Natural killer cell treated with Interleukin-12 subunit alpha and Interleukin-12 subunit beta and Interleukin-15 and Interleukin-18, amount 100 ng/mL, for 72 hours (primary cell): Measurements from ENCODE around the gene RRP7A. TPM values are rescaled to one million over a fixed set of nuclear protein-coding genes. Genes with fewer than 3 reads are reported as not detected.
A peak's percentile ranks its signal among the peaks of the same experiment; 100 is the strongest.
"Not testable (repeated sequence)": the region's sequence is repeated elsewhere in the genome, so short reads cannot be mapped to it uniquely, and the experiment has no call there.

Experiments
- ATAC-seq, 2 donors: fragments of 150-1000 bp; cut with Tn5 transposase in 1 of 2; sonication (Bioruptor Pico), chemical (Tn5 transposase) in 1 of 2; 2 replicates each; pipeline ENCODE4 v1.10.0; 2021
- DNase-seq: peaks from one replicate; pipeline ENCODE4 v3.0.0; 2022; ENCODE audit warnings: low spot score
- H3K27ac Mint-ChIP-seq, 2 donors: 1 replicate in 1 of 2; 2 replicates in 1 of 2; pipeline ENCODE4 v1.8.0; 2022; ENCODE audit warnings: mixed read lengths in 2 of 2, mild to moderate bottlenecking in 1 of 2, moderate library complexity in 1 of 2
- H3K27me3 Mint-ChIP-seq, 2 donors: 1 replicate in 1 of 2; 2 replicates in 1 of 2; pipeline ENCODE4 v1.8.0; 2022; ENCODE audit warnings: mixed read lengths in 2 of 2
- H3K36me3 Mint-ChIP-seq: one replicate; pipeline ENCODE4 v1.8.0; 2022; ENCODE audit warnings: mixed read lengths
- H3K4me1 Mint-ChIP-seq, 2 donors: 1 replicate in 1 of 2; 2 replicates in 1 of 2; pipeline ENCODE4 v1.8.0; 2022; ENCODE audit warnings: low read depth in 2 of 2, mixed read lengths in 2 of 2, mild to moderate bottlenecking in 1 of 2
- H3K4me3 Mint-ChIP-seq: one replicate; pipeline ENCODE4 v1.8.0; 2022; ENCODE audit warnings: mixed read lengths
- H3K9me3 Mint-ChIP-seq: 2 replicates; pipeline ENCODE4 v1.8.0; 2022; ENCODE audit warnings: mixed read lengths
- total RNA-seq, 2 donors: library from RNA; stranded (reverse); gene quantifications; one replicate each; pipeline ENCODE4 v1.2.3, GENCODE V29; 2022

Gene RRP7A
- 100 to 1,000 TPM in 1 of 2 donors, 10 to 100 TPM in 1; 81.8 to 119 TPM for total RNA-seq

GRCh38 chr22:42519525-42520401 is at the start of gene RRP7A:
RRP7A (minus strand) TSS chr22:42519796; CDS start chr22:42519786, 10 bp downstream.
- Mint-ChIP-seq H3K4me3 (peak within 1 kb of the TSS; percentile 97), H3K36me3 (peaks cover 6% of the 10 kb centered on the region), H3K27ac (peak within 1 kb of the TSS; percentile 86 to 94), H3K9me3 (no peaks in the 10 kb centered on the region), H3K4me1 (peaks cover 12 to 13% of the 10 kb centered on the region in 2 donors), H3K27me3 (no peaks in the 10 kb centered on the region)
- DNase-seq (peak; percentile 85), ATAC-seq (peak; percentile 94 to 98)

GRCh38 chr22:42567950-42568349 is 48.4 kb upstream of the RRP7A start:
- H3K4me1 Mint-ChIP-seq, H3K9me3 Mint-ChIP-seq, H3K4me3 Mint-ChIP-seq, ATAC-seq, H3K27ac Mint-ChIP-seq, H3K36me3 Mint-ChIP-seq, DNase-seq, H3K27me3 Mint-ChIP-seq: not testable (repeated sequence)

GRCh38 chr22:42565956-42566355 is 46.4 kb upstream of the RRP7A start:
- no peak overlapping the region for H3K4me3 Mint-ChIP-seq
- no peak overlapping the region for H3K27ac Mint-ChIP-seq
- no peaks in the 10 kb centered on the region for H3K27me3 Mint-ChIP-seq
- ATAC-seq, result no peak
- no peaks in the 10 kb centered on the region for H3K9me3 Mint-ChIP-seq
- no peaks in the 10 kb centered on the region for H3K36me3 Mint-ChIP-seq
- peaks cover 0 to 2% of the 10 kb centered on the region in 2 donors for H3K4me1 Mint-ChIP-seq
- DNase-seq, result no peak

- DNase-seq, result no peak
- Mint-ChIP-seq H3K4me1 (peaks cover 0 to 2% of the 10 kb centered on the region in 2 donors), H3K27me3 (no peaks in the 10 kb centered on the region), H3K36me3 (no peaks in the 10 kb centered on the region), H3K27ac (no peak overlapping the region), H3K9me3 (no peaks in the 10 kb centered on the region), H3K4me3 (no peak overlapping the region)
- no peak for ATAC-seq
These were observed 45.1 kb upstream of the RRP7A start for GRCh38 chr22:42564699-42565098.

- not testable (repeated sequence) for H3K4me3 Mint-ChIP-seq, H3K4me1 Mint-ChIP-seq, H3K27me3 Mint-ChIP-seq, H3K9me3 Mint-ChIP-seq, DNase-seq, ATAC-seq, H3K36me3 Mint-ChIP-seq, H3K27ac Mint-ChIP-seq
These were observed 44.3 kb upstream of the RRP7A start for GRCh38 chr22:42563943-42564342.

- peaks cover 0 to 2% of the 10 kb centered on the region in 2 donors for H3K4me1 Mint-ChIP-seq
- DNase-seq (no peak), ATAC-seq (no peak)
- no peaks in the 10 kb centered on the region for H3K36me3 Mint-ChIP-seq
- no peaks in the 10 kb centered on the region for H3K27me3 Mint-ChIP-seq
- H3K9me3 Mint-ChIP-seq, result no peaks in the 10 kb centered on the region
- no peak overlapping the region for H3K27ac Mint-ChIP-seq
- no peak overlapping the region for H3K4me3 Mint-ChIP-seq
These were observed 43.1 kb upstream of the RRP7A start for GRCh38 chr22:42562684-42563083.

- Mint-ChIP-seq H3K9me3 (no peaks in the 10 kb centered on the region), H3K27ac (no peak overlapping the region), H3K4me3 (no peak overlapping the region), H3K36me3 (no peaks in the 10 kb centered on the region), H3K27me3 (no peaks in the 10 kb centered on the region), H3K4me1 (peaks cover 0 to 2% of the 10 kb centered on the region in 2 donors)
- ATAC-seq, result no peak
- DNase-seq, result no peak
These were observed 42.7 kb upstream of the RRP7A start for GRCh38 chr22:42562279-42562678.

- H3K27ac Mint-ChIP-seq, result no peak overlapping the region
- no peak for ATAC-seq
- H3K4me3 Mint-ChIP-seq, result no peak overlapping the region
- H3K4me1 Mint-ChIP-seq, result peaks cover 0 to 2% of the 10 kb centered on the region in 2 donors
- no peak for DNase-seq
- H3K36me3 Mint-ChIP-seq, result no peaks in the 10 kb centered on the region
- H3K27me3 Mint-ChIP-seq, result no peaks in the 10 kb centered on the region
- H3K9me3 Mint-ChIP-seq, result no peaks in the 10 kb centered on the region
These were observed 42.3 kb upstream of the RRP7A start for GRCh38 chr22:42561856-42562255.

- Mint-ChIP-seq H3K36me3 (no peaks in the 10 kb centered on the region), H3K4me3 (no peak overlapping the region), H3K9me3 (no peaks in the 10 kb centered on the region), H3K27me3 (no peaks in the 10 kb centered on the region), H3K27ac (no peak overlapping the region), H3K4me1 (peaks cover 0 to 2% of the 10 kb centered on the region in 2 donors)
- no peak for DNase-seq
- peak in 1 of 2 donors; percentile 25 for ATAC-seq
These were observed 41.2 kb upstream of the RRP7A start for GRCh38 chr22:42560781-42561180.

GRCh38 chr22:42560381-42560780 is 40.8 kb upstream of the RRP7A start:
- no peaks in the 10 kb centered on the region for H3K9me3 Mint-ChIP-seq
- H3K27ac Mint-ChIP-seq, result no peak overlapping the region
- no peak for ATAC-seq
- H3K4me3 Mint-ChIP-seq, result no peak overlapping the region
- H3K27me3 Mint-ChIP-seq, result no peaks in the 10 kb centered on the region
- no peaks in the 10 kb centered on the region for H3K36me3 Mint-ChIP-seq
- no peak for DNase-seq
- H3K4me1 Mint-ChIP-seq, result peaks cover 0 to 2% of the 10 kb centered on the region in 2 donors

- Mint-ChIP-seq H3K36me3 (no peaks in the 10 kb centered on the region), H3K27ac (no peak within 1 kb of the TSS), H3K9me3 (no peaks in the 10 kb centered on the region), H3K4me3 (peak within 1 kb of the TSS; percentile 54), H3K4me1 (peaks cover 4 to 6% of the 10 kb centered on the region in 2 donors), H3K27me3 (no peaks in the 10 kb centered on the region)
- peak; percentile 98 for ATAC-seq
- DNase-seq, result peak; percentile 87
These were observed 34.1 kb upstream of the RRP7A start, which contains the start of gene SERHL2 for GRCh38 chr22:42553475-42554361. SERHL2 (plus strand) TSS chr22:42553956; CDS start chr22:42554021, 65 bp downstream.

GRCh38 chr22:42552294-42552647 is 32.7 kb upstream of the RRP7A start:
- not testable (repeated sequence) for ATAC-seq, H3K27ac Mint-ChIP-seq, H3K9me3 Mint-ChIP-seq, DNase-seq, H3K27me3 Mint-ChIP-seq, H3K36me3 Mint-ChIP-seq, H3K4me1 Mint-ChIP-seq
- peak overlapping the region; percentile 22 for H3K4me3 Mint-ChIP-seq

- DNase-seq (no peak), ATAC-seq (no peak)
- H3K27ac Mint-ChIP-seq, result no peak overlapping the region
- no peak overlapping the region for H3K4me3 Mint-ChIP-seq
- no peaks in the 10 kb centered on the region for H3K9me3 Mint-ChIP-seq
- peaks cover 4 to 6% of the 10 kb centered on the region in 2 donors for H3K4me1 Mint-ChIP-seq
- H3K27me3 Mint-ChIP-seq, result no peaks in the 10 kb centered on the region
- H3K36me3 Mint-ChIP-seq, result no peaks in the 10 kb centered on the region
These were observed 29.9 kb upstream of the RRP7A start for GRCh38 chr22:42549331-42550060.
